Measurements from ENCODE around the gene LAD1. TPM values are rescaled to one million over a fixed set of nuclear protein-coding genes. Genes with fewer than 3 reads are reported as not detected.

Gene LAD1
- polyA plus RNA-seq, 1 of the 3 experiments (the other 2 are of a cell fraction) = not detected

DNA sequence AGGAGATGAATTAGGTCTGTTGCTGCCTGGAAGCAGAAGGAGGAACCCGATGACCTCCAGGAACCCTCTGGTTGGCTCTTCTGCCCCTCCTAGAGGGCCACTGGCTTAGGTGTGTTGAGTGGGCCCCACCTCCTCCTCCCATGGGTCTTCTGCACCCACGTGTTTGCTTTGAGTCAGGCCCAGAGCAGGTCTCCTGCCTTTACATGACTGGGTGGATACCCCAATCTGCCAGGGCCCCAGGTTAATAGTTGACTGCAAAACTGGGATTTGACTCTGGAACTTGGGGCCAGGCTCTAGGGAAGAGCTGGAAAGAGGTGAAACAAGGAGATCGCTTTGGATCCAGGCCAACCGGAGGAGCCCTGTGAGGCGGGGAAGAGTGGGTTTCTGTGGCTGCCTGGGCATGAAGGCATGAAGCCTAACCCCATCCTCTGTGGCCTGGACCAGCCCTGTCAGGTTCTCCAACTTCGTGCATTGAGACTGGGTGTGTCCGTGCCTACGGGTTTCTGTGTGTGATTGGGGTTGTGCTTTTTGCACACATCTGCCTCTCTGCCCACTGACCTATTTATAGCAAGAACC, 7.8 kb upstream of the LAD1 start (continued):
- TF ChIP-seq, protein P1, sequence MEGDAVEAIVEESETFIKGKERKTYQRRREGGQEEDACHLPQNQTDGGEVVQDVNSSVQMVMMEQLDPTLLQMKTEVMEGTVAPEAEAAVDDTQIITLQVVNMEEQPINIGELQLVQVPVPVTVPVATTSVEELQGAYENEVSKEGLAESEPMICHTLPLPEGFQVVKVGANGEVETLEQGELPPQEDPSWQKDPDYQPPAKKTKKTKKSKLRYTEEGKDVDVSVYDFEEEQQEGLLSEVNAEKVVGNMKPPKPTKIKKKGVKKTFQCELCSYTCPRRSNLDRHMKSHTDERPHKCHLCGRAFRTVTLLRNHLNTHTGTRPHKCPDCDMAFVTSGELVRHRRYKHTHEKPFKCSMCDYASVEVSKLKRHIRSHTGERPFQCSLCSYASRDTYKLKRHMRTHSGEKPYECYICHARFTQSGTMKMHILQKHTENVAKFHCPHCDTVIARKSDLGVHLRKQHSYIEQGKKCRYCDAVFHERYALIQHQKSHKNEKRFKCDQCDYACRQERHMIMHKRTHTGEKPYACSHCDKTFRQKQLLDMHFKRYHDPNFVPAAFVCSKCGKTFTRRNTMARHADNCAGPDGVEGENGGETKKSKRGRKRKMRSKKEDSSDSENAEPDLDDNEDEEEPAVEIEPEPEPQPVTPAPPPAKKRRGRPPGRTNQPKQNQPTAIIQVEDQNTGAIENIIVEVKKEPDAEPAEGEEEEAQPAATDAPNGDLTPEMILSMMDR (IDR thresholded peaks at IDR 0.05) = no peak
- TF ChIP-seq TEAD4 (IDR thresholded peaks at IDR 0.05; ENCODE audit: borderline replicate concordance, insufficient read depth) (no peak), RAD21 (IDR thresholded peaks at IDR 0.05; ENCODE audit: low read length) (no peak), TCF12 (IDR thresholded peaks at IDR 0.05) (no peak), FOXJ3 (CRISPR knock-in tag; IDR thresholded peaks at IDR 0.05) (no peak), NFIC (IDR thresholded peaks at IDR 0.05; ENCODE audit: borderline replicate concordance) (no peak)
- TF ChIP-seq, protein P2, sequence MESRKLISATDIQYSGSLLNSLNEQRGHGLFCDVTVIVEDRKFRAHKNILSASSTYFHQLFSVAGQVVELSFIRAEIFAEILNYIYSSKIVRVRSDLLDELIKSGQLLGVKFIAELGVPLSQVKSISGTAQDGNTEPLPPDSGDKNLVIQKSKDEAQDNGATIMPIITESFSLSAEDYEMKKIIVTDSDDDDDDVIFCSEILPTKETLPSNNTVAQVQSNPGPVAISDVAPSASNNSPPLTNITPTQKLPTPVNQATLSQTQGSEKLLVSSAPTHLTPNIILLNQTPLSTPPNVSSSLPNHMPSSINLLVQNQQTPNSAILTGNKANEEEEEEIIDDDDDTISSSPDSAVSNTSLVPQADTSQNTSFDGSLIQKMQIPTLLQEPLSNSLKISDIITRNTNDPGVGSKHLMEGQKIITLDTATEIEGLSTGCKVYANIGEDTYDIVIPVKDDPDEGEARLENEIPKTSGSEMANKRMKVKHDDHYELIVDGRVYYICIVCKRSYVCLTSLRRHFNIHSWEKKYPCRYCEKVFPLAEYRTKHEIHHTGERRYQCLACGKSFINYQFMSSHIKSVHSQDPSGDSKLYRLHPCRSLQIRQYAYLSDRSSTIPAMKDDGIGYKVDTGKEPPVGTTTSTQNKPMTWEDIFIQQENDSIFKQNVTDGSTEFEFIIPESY (IDR thresholded peaks at IDR 0.05; ENCODE audit: borderline replicate concordance, low read depth) = no peak

DNA sequence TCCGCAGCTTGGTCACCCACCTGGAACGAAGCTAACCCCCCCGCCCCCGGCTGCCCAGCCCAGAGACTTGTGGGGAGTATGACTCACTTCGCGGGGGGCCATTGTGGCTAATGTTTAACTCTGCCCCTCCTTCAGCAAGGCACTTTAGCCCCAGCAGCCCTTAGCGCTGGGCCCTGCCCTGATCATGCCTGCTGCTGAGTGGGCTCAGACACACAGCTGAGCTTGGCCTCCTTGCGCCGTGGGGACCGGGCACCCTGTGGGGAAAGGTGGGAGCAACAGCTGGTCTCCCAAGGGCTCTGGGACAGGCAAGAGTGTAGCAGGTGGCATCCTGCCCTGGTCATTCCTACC, 6.3 kb upstream of the LAD1 start:
- Histone ChIP-seq H3K36me3 (replicated peaks in 1 of 2; ENCODE audit: control insufficient read depth in 1 of 2, insufficient read depth in 2 of 2, low read length in 1 of 2) (no peaks in the 10 kb centered on the region), H3K9ac (no peak overlapping the region), H3K4me1 (ENCODE audit: control insufficient read depth in 1 of 2, insufficient read depth in 2 of 2, low read depth in 1 of 2, low read length in 1 of 2) (peaks cover 0 to 8% of the 10 kb centered on the region in 2 experiments; a peak in 1 of 4 replicates), H3K4me2 (no peak overlapping the region), H4K20me1 (ENCODE audit: insufficient read depth) (no peaks in the 10 kb centered on the region), H3K4me3 (ENCODE audit: low read depth in 2 of 2, low read length in 1 of 2) (no peak overlapping the region), H3K79me2 (ENCODE audit: insufficient read depth) (no peaks in the 10 kb centered on the region), H2AFZ (ENCODE audit: low read depth) (no peak overlapping the region), H3F3A (replicated peaks; ENCODE audit: insufficient read depth) (no peaks in the 10 kb centered on the region), H3K9me3 (no peaks in the 10 kb centered on the region), H3K27ac (ENCODE audit: low read depth in 2 of 2, low read length in 1 of 2) (no peak overlapping the region), H3K27me3 (ENCODE audit: insufficient read depth) (peaks cover 44% of the 10 kb centered on the region; the same call in 1 of the 2 replicates), H3K9me2 (no peaks in the 10 kb centered on the region)
- TF ChIP-seq MEF2A (IDR thresholded peaks at IDR 0.05; ENCODE audit: borderline replicate concordance, low read depth) (no peak), NRF1 (IDR thresholded peaks at IDR 0.05; ENCODE audit: low read depth, low read length) (no peak)
- ChIA-PET POLR2A (no interaction called here), CTCF (interaction anchor here (1.2 to 9.6 kb wide), 7 partner anchors 11 to 151 kb away, joined by 3 to 105 read pairs (median 6); no protein-coding TSS in a partner anchor)
- DNase-seq = no peak
- 73% methylated on average over 7 of the region's 10 CpGs for WGBS (ENCODE audit: low lambda C conversion rate)

DNA sequence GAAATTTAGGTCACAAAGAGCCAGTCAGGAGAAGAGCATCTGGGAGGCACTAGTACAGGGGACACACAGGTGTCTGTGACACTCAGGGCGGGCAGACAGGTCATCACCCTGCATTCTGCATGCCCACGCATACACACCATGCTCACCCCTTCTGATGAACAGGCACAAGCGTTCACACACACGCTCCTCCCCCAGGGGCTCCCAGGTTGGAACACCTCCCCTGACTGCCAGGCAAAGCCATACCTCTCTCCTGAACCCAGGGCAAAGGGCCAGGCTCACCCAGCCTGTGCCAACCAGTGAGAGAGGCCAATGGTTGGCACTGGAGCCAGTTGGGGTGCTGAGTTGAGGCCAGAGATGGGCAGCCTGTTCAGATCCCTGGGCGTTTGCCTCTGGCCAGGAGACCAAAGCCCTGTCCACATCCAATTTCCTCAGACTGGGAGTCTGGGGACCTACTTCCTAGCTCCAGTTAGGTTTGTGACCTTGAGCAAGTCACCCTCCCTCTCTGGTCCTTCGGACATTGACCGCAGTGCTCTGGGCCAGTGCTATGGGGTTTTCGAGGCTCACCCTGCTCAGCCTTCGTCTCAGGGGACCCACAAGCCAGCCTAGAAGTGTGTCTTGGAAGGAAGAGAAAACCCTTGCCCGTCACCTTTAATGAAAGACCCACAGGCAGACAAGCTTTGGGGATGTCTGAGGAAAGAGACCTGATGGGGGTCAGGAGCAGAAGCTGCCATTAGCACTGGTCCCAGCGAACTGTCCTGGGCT, 5.8 kb upstream of the LAD1 start:
- WGBS (ENCODE audit: low lambda C conversion rate) = 80% methylated on average over 5 of the region's 11 CpGs
- Histone ChIP-seq H3K79me2 (ENCODE audit: insufficient read depth) (no peaks in the 10 kb centered on the region), H3F3A (replicated peaks; ENCODE audit: insufficient read depth) (no peaks in the 10 kb centered on the region), H3K9me2 (no peaks in the 10 kb centered on the region), H3K27ac (ENCODE audit: low read depth in 2 of 2, low read length in 1 of 2) (no peak overlapping the region), H4K20me1 (ENCODE audit: insufficient read depth) (no peaks in the 10 kb centered on the region), H3K9ac (no peak overlapping the region), H3K36me3 (replicated peaks in 1 of 2; ENCODE audit: control insufficient read depth in 1 of 2, insufficient read depth in 2 of 2, low read length in 1 of 2) (no peaks in the 10 kb centered on the region), H3K4me2 (no peak overlapping the region), H2AFZ (ENCODE audit: low read depth) (no peak overlapping the region), H3K4me1 (ENCODE audit: control insufficient read depth in 1 of 2, insufficient read depth in 2 of 2, low read depth in 1 of 2, low read length in 1 of 2) (peaks cover 0 to 8% of the 10 kb centered on the region in 2 experiments; a peak in 1 of 4 replicates), H3K4me3 (ENCODE audit: low read depth in 2 of 2, low read length in 1 of 2) (no peak overlapping the region), H3K27me3 (ENCODE audit: insufficient read depth) (peaks cover 43% of the 10 kb centered on the region; the same call in 1 of the 2 replicates), H3K9me3 (no peaks in the 10 kb centered on the region)
- CTCF ChIA-PET = interaction anchor here (1.2 to 9.6 kb wide), 6 partner anchors 10 to 150 kb away, joined by 3 to 105 read pairs (median 6); no protein-coding TSS in a partner anchor
- DNase-seq = no peak
- POLR2A ChIA-PET = no interaction called here
- TF ChIP-seq, protein P3, sequence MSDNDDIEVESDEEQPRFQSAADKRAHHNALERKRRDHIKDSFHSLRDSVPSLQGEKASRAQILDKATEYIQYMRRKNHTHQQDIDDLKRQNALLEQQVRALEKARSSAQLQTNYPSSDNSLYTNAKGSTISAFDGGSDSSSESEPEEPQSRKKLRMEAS (IDR thresholded peaks at IDR 0.05; ENCODE audit: low read depth) = no peak
- TF ChIP-seq GATA2 (CRISPR knock-in tag; IDR thresholded peaks at IDR 0.05) = no peak
- TF ChIP-seq RAD21 (IDR thresholded peaks at IDR 0.05; ENCODE audit: low read length) = no peak
- TF ChIP-seq, protein P4, sequence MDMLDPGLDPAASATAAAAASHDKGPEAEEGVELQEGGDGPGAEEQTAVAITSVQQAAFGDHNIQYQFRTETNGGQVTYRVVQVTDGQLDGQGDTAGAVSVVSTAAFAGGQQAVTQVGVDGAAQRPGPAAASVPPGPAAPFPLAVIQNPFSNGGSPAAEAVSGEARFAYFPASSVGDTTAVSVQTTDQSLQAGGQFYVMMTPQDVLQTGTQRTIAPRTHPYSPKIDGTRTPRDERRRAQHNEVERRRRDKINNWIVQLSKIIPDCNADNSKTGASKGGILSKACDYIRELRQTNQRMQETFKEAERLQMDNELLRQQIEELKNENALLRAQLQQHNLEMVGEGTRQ (IDR thresholded peaks at IDR 0.05; ENCODE audit: borderline replicate concordance, low read depth, low read length) = no peak
- no peak for TF ChIP-seq NRF1 (IDR thresholded peaks at IDR 0.05; ENCODE audit: low read depth, low read length)
- no peak for TF ChIP-seq SMC3 (IDR thresholded peaks at IDR 0.05; ENCODE audit: low read depth, low read length)
- no peak for TF ChIP-seq EP300 (IDR thresholded peaks at IDR 0.05; ENCODE audit: borderline replicate concordance in 1 of 2, low read depth in 1 of 2, low read length in 1 of 2)
- TF ChIP-seq, protein P5, sequence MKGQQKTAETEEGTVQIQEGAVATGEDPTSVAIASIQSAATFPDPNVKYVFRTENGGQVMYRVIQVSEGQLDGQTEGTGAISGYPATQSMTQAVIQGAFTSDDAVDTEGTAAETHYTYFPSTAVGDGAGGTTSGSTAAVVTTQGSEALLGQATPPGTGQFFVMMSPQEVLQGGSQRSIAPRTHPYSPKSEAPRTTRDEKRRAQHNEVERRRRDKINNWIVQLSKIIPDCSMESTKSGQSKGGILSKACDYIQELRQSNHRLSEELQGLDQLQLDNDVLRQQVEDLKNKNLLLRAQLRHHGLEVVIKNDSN (IDR thresholded peaks at IDR 0.05; ENCODE audit: borderline replicate concordance, low read depth) = no peak
- TF ChIP-seq GABPA (IDR thresholded peaks at IDR 0.05; ENCODE audit: low read depth) = no peak
- TF ChIP-seq POLR2AphosphoS5 (IDR thresholded peaks at IDR 0.05; ENCODE audit: low read depth, low read length) = no peak

Measured in SK-N-SH (cell line).